ENCODE results near the gene PPP1CC. TPM values are rescaled to one million over a fixed set of nuclear protein-coding genes. Genes with fewer than 3 reads are reported as not detected.

The PPP1CC gene
- total RNA-seq, 6 experiments from 2014 or later: 95.2 to 140 (median 134) TPM

DNA sequence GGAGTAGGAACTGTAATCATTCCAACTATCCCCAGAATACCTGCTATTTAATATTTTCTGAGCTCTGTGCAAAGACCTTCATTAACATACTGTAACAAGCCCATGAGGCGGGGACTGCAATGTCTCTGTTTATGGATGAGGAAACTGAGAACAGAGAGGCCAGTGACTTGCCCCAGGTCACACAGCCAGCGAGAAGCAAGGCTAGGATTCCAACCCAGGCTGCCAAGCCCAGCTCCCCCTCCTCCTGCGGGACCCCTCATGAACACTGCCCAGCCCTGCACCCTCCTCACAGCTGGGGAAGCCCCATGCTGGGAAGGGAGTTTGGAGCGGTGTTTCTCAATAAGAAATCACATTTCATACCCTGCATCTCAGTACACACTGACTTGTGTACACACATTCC, 64.7 kb downstream of the PPP1CC start:
- DNase-seq: no peak
- Mint-ChIP-seq H3K4me3 (no peak overlapping the region), H3K27ac (no peak overlapping the region), H3K36me3 (ENCODE audit: low read depth) (no peaks in the 10 kb centered on the region), H3K27me3 (ENCODE audit: insufficient read depth) (peaks cover 31% of the 10 kb centered on the region), H3K4me1 (ENCODE audit: low read depth) (no peaks in the 10 kb centered on the region), H3K9me3 (no peaks in the 10 kb centered on the region; the same call in 1 of the 2 replicates)
- TF ChIP-seq CTCF (IDR thresholded peaks at IDR 0.05): no peak

DNA sequence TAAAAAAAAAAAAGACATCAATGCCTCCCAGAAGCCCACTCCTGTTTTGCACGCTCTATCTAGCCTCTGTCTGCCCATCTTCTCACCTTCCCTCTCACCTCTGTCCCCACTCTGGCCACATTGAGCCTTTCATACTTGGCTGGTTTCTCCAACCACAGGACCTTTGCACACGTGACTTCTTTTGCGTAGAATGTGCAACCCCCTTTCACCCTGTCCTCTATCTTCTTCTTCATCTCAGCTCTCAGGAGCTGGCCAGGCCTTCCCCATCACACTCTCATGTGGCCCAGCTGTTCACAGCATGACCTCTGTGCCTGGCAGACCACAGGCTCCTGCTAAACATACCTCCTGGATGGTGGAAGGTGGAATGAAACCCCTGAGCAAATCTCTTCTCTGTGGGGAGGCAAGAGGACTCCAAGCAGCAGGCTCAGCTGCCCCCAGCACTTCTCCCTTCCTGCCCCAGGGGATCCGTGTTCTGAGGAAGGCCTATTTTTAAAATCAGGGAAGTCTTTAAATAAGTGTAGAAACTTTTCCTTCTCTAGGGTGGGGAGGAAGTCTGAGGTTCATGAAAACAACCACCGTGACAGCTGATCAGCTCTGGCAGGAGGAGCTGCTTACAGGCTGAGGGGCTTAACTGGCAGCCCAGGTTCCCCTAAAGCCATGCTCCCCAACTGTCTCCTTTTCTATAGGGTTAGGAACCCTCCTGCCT, 65.3 kb downstream of the PPP1CC start:
- Mint-ChIP-seq H3K36me3 (ENCODE audit: low read depth) (no peaks in the 10 kb centered on the region), H3K27ac (no peak overlapping the region)

GRCh38 chr12:110676171-110676570, 66.5 kb downstream of the PPP1CC start:
- no peak overlapping the region for H3K27ac Mint-ChIP-seq
- no peak overlapping the region for H3K4me3 Mint-ChIP-seq

More for the DNA sequence above, 65.3 kb downstream of the PPP1CC start:
- H3K9me3 Mint-ChIP-seq: no peaks in the 10 kb centered on the region; the same call in 1 of the 2 replicates
- H3K27me3 Mint-ChIP-seq (ENCODE audit: insufficient read depth): peaks cover 34% of the 10 kb centered on the region
- DNase-seq: no peak
- no peak for TF ChIP-seq CTCF (IDR thresholded peaks at IDR 0.05)
- no peaks in the 10 kb centered on the region for H3K4me1 Mint-ChIP-seq (ENCODE audit: low read depth)
- H3K4me3 Mint-ChIP-seq: no peak overlapping the region

DNA sequence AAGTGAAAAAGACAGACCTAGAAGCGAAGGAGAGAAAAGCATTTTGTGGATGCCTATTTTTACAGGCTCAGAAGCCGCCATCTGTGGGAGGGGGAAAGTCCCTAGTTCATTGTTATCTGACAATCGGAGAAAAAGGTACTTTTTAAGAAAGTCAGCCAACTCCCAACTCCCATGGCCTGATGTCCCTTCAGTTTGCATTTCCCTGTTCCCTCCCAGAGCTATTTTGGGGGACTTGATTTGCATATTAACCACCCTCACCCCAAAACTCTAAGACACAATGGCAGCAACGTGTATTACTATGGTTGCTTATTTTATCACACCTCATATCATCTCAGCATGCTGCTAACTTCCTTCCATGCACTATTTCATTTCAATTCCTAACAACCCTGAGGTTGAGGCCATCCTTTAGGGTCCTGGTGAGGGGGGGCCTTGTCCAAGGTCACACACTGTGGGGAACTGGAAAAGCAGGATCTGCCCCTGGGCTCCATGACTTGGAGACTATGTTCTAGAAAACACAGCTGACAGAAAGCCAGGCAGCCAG, 72.5 kb downstream of the PPP1CC start:
- Mint-ChIP-seq H3K27ac (no peak overlapping the region), H3K9me3 (peaks cover 6% of the 10 kb centered on the region; the same call in 1 of the 2 replicates), H3K36me3 (ENCODE audit: low read depth) (no peaks in the 10 kb centered on the region), H3K27me3 (ENCODE audit: insufficient read depth) (peaks cover 37% of the 10 kb centered on the region), H3K4me3 (no peak overlapping the region), H3K4me1 (ENCODE audit: low read depth) (no peaks in the 10 kb centered on the region)
- DNase-seq: no peak
- no peak for TF ChIP-seq CTCF (IDR thresholded peaks at IDR 0.05)

More at GRCh38 chr12:110676171-110676570, 66.5 kb downstream of the PPP1CC start:
- Mint-ChIP-seq H3K27me3 (ENCODE audit: insufficient read depth) (peaks cover 39% of the 10 kb centered on the region), H3K9me3 (no peaks in the 10 kb centered on the region; the same call in 1 of the 2 replicates), H3K36me3 (ENCODE audit: low read depth) (no peaks in the 10 kb centered on the region), H3K4me1 (ENCODE audit: low read depth) (no peaks in the 10 kb centered on the region)
- no peak for DNase-seq
- no peak for TF ChIP-seq CTCF (IDR thresholded peaks at IDR 0.05)

Other genes starting within 250 kb of the PPP1CC start
- 100 to 1,000 TPM in 5 of 6 experiments, 10 to 100 TPM in 1; 98.0 to 116 (median 110) TPM for gene VPS29, start 240.8 kb downstream of the PPP1CC start, total RNA-seq (2021; fragmentation: NEBNext Ultra II Directional; extraction: Animal tissue kit (Norgen Biotek cat#: 25700))
- gene RAD9B, start 240.6 kb downstream of the PPP1CC start, total RNA-seq (2021; fragmentation: NEBNext Ultra II Directional; extraction: Animal tissue kit (Norgen Biotek cat#: 25700)): 1 to 10 TPM in 1 of 6 experiments, under 1 TPM in 5; 0.55 to 1.1 (median 0.77) TPM
- gene PPTC7, start 159.6 kb downstream of the PPP1CC start, total RNA-seq (2021; fragmentation: NEBNext Ultra II Directional; extraction: Animal tissue kit (Norgen Biotek cat#: 25700)): 10 to 100 TPM in 5 of 6 experiments, 1 to 10 TPM in 1; 8.9 to 13.6 (median 12.0) TPM
- 10 to 100 TPM; 24.2 to 30.3 (median 25.6) TPM for gene TCTN1, start 128.8 kb downstream of the PPP1CC start, total RNA-seq (2021; fragmentation: NEBNext Ultra II Directional; extraction: Animal tissue kit (Norgen Biotek cat#: 25700))
- gene HVCN1, start 53.8 kb downstream of the PPP1CC start, total RNA-seq (2021; fragmentation: NEBNext Ultra II Directional; extraction: Animal tissue kit (Norgen Biotek cat#: 25700)): under 1 TPM in 5 of 6 experiments, not detected in 1; 0.09 to 0.71 (median 0.33) TPM
- not detected for gene CCDC63, start 104.1 kb upstream of the PPP1CC start, total RNA-seq (2021; fragmentation: NEBNext Ultra II Directional; extraction: Animal tissue kit (Norgen Biotek cat#: 25700))
- not detected for gene MYL2, start 177.7 kb upstream of the PPP1CC start, total RNA-seq (2021; fragmentation: NEBNext Ultra II Directional; extraction: Animal tissue kit (Norgen Biotek cat#: 25700))